NCI-H2227 treated with DMSO at 0.1 percent for 48 hours (cell line): ENCODE results near the gene CYS1.
"Not testable (repeated sequence)": the region's sequence is repeated elsewhere in the genome, so short reads cannot be mapped to it uniquely, and the experiment has no call there.

Experiments
- DNase-seq: peaks from one replicate; lab custom pipeline; 2025; lab: John Stamatoyannopoulos, UW

Gene CYS1

DNA sequence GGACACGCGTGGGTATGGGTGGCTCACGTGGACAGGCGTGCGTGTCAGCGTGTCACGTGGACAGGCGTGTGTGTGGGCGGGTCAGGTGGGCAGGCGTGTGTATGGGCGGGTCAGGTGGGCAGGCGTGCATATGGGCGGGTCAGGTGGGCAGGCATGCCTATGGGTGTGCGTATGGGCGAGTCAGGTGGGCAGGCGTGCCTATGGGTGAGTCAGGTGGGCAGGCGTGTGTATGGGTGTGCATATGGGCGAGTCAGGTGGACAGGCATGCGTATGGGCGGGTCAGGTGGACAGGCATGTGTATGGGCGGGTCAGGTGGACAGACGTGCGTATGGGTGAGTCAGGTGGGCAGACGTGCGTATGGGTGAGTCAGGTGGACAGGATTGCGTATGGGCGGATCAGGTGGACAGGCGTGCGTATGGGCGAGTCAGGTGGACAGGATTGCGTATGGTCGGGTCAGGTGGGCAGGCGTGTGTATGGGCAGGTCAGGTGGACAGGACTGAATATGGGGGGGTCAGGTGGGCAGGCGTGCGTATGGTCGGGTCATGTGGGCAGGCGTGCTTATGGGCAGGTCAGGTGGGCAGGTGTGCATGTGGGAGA, 67.7 kb downstream of the CYS1 start:
- not testable (repeated sequence) for DNase-seq

DNA sequence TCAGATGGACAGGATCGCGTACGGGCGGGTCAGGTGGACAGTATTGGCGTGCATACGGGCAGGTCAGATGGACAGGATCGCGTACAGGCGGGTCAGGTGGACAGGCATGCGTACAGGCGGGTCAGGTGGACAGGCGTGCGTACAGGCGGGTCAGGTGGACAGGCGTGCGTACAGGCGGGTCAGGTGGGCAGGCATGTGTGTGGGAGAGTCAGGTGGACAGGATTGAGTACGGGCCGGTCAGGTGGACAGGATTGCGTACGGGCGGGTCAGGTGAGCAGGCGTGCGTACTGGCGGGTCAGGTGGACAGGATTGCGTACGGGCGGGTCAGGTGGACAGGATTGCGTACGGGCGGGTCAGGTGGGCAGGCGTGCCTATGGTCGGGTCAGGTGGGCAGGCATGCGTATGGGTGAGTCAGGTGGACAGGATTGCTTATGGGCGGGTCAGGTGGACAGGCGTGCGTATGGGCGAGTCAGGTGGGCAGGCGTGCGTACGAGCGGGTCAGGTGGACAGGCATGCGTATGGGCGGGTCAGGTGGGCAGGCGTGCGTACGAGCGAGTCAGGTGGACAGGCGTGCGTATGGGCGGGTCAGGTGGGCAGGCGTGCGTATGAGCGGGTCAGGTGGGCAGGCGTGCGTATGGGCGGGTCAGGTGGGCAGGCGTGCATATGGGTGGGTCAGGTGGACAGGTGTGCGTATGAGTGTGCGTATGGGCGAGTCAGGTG, 68.4 kb downstream of the CYS1 start:
- not testable (repeated sequence) for DNase-seq

DNA sequence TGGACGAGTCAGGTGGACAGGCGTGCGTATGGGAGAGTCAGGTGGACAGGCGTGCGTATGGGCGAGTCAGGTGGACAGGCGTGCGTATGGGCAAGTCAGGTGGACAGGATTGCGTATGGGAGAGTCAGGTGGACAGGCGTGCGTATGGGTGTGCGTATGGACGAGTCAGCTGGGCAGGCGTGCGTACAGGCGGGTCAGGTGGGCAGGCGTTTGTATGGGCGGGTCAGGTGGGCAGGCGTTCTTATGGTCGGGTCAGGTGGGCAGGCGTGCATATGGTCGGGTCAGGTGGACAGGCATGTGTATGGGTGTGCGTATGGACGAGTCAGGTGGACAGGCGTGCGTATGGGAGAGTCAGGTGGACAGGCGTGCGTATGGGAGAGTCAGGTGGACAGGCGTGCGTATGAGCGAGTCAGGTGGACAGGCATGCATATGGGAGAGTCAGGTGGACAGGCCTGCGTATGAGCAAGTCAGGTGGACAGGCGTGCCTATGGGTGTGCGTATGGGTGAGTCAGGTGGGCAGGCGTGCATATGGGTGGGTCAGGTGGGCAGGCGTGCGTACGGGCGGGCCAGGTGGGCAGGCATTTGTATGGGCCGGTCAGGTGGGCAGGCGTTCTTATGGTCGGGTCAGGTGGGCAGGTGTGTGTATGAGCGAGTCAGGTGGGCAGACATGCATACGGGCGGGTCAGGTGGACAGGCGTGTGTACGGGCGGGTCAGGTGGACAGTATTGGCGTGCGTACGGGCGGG, 69.2 kb downstream of the CYS1 start:
- DNase-seq, result not testable (repeated sequence)

DNA sequence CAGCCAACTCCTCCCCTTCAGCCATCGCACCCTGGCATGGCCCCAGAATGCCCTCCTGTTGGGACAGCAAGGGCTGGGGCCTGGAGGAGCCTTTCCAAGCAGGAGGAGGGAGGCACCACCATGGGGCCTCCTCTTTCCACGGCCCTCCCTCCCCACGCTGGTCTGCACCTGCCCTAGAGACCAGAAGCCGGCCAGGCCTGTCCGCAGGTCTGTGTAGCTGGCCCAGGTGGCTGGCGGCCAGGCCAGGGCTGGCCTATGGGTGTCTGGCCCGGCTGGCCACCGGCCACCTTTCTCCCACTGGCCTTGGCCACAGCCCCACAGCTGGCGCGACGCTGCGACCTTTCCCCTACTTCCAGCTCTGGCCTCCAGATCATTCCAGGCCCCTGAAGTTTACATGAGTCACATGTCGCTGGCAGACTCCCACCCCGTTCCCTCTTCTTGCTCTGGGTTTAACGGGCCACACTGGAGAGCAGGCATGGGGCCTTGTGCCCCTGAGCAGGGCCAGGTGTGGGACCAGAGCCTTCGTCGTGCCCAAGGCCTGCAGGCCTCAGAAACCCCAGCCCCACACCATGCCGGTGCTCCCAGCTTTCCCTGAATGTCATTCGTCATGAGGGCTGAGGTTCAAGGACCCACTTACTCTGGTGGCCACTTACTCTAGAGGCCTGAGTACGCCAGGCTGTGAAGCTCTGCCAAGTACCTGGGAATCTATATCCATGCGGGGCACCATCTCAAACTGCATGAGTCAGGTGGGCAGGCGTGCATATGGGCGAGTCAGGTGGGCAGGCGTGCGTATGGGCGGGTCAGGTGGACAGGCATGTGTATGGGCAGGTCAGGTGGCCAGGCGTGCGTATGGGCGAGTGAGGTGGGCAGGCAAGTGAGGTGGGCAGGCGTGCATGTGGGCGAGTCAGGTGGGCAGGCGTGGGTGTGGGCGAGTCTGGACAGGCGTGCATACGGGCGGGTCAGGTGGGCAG, 70.1 kb downstream of the CYS1 start:
- DNase-seq, result no peak

DNA sequence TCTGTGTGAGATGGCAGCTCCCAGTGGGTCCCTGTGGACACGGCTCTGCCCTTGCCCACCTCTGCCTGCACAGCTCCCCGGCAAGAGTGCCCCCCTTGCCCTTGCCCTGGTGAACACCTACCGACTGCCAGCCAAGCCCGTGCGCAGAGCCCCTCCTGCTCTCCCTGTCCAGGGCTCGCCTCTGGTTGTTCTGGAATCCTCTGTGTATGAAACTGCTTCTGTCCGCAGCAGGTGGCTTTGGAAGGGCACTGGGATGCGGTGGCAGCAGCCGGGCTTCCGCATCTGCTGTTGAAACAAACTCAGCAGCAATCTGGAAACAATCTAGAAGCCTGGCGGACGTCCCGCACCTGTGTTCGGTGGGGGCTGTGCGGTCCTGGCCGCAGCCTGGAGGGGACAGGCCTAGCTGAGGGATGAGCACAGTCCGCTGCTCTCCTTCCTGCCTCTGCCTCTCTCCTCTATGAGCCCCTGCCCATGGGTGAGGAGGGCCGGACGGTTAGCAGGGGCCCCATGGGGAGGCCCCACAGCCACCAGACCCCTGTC, 70.9 kb downstream of the CYS1 start:
- no peak for DNase-seq

DNA sequence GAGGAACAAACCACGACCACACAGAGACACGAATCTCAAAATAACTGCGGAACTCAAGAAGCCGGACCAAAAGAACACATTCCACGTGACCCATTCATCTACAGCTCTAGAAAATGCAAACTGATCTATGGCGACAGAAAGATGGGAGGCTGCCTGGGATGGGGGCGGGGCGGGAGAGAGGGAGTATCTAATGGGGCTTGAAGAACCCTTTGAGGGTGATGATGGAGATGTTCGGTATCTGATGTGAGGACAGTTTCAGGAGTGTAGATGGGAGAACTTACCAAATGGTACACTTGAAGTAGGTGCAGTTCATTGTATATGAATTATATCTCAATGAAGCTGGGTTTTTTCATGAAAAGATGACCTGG, 71.4 kb downstream of the CYS1 start:
- no peak for DNase-seq

DNA sequence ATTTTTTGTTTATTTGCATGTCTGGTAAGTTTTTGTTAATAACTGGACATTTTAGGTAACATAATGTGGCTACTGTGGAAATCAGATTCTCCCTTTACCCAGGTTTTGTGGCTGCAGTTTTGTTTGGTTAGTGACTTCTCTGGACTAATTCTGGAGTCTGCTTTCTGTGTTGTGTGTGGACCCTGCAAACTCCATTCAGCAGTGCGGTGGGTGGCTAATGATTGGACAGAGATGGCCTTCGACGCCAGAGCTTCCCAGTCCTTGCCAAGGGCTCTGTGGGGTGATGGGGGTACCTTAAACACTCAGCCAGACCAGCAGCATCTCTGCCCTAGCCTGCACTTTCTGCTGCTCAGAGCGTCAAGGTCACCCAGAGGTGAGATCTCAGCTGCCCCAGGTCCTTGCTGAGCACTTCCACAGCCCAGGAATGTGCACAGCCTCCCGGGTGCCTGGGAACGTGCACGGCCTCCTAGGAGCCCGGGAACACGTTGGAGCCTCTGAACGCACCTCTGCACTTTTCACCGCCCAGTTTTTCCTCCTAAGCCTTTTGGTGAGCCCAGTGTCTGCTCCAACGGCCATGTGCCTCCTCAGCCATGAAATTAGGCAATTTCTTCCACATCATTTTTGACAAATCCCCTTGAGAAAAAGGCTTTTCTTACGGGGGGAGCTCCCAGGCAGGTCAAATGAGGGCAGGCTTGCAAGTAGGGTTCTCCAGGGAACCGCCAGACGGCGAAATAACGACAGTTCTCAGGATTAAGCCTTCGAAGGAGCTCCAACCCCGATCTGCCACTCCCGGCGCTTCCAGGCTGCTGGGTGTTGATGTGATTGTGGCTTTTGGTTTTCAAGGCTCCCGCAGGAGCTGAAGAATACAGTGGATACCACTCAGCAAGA, 72.0 kb downstream of the CYS1 start:
- no peak for DNase-seq

DNA sequence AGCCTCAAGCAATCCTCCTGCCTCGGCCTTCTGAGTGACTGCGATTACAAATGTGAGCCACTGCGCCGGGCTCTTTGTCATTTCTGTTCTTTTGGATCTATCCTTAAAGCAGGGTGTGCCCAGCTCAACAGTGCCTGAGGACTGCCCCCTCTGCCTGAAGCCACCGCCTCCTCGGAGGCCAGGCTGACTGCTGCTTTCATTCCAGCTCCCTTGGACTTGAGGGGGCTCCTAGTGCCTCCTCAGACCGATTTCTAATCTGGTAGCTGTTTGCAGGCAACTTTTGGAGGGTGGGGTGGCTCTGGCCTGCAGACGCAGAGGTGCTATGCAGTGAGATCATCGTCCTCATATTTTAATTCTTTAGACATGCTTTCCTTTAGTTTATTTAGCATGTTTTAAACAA, 72.8 kb downstream of the CYS1 start:
- DNase-seq, result no peak
